COLO668 (cell line): Measurements from ENCODE around the gene UBASH3A.

Source experiments
- DNase-seq: peaks from one replicate; lab custom pipeline; 2025; ENCODE audit not compliant: unreplicated experiment; lab: John Stamatoyannopoulos, UW

UBASH3A gene

GRCh38 chr21:42374864-42375499 is 28.7 kb upstream of the UBASH3A start:
- no peak for DNase-seq

- DNase-seq, result no peak
These were observed 28.2 kb upstream of the UBASH3A start for GRCh38 chr21:42375506-42375905.

- DNase-seq, result no peak
These were observed 27.8 kb upstream of the UBASH3A start for GRCh38 chr21:42375966-42376337.

- no peak for DNase-seq
These were observed 27.2 kb upstream of the UBASH3A start for GRCh38 chr21:42376338-42376982.

- DNase-seq, result no peak
These were observed 26.3 kb upstream of the UBASH3A start for GRCh38 chr21:42377211-42377950.

GRCh38 chr21:42377951-42378340 is 25.8 kb upstream of the UBASH3A start:
- no peak for DNase-seq

- DNase-seq, result no peak
These were observed 25.3 kb upstream of the UBASH3A start for GRCh38 chr21:42378418-42378817.

- DNase-seq, result no peak
These were observed 24.1 kb upstream of the UBASH3A start for GRCh38 chr21:42379426-42380215.

GRCh38 chr21:42381347-42381984 is 22.2 kb upstream of the UBASH3A start:
- DNase-seq, result peak; percentile 50

GRCh38 chr21:42382915-42383314 is 20.8 kb upstream of the UBASH3A start:
- no peak for DNase-seq

GRCh38 chr21:42383331-42383730 is 20.4 kb upstream of the UBASH3A start:
- no peak for DNase-seq

- DNase-seq, result peak; percentile 69
These were observed 19.4 kb upstream of the UBASH3A start for GRCh38 chr21:42384156-42384945.

- DNase-seq, result no peak
These were observed 18.7 kb upstream of the UBASH3A start for GRCh38 chr21:42384989-42385388.

GRCh38 chr21:42385619-42386018 is 18.1 kb upstream of the UBASH3A start:
- DNase-seq, result no peak

GRCh38 chr21:42386034-42386591 is 17.6 kb upstream of the UBASH3A start:
- no peak for DNase-seq

- no peak for DNase-seq
These were observed 16.5 kb upstream of the UBASH3A start for GRCh38 chr21:42387164-42387563.

GRCh38 chr21:42387843-42388340 is 15.8 kb upstream of the UBASH3A start:
- no peak for DNase-seq

GRCh38 chr21:42388740-42389448 is 14.8 kb upstream of the UBASH3A start:
- peak; percentile 72 for DNase-seq

GRCh38 chr21:42389449-42389835 is 14.3 kb upstream of the UBASH3A start:
- DNase-seq, result peak; percentile 89
